SKM-1 treated with dmso at 0.1 percent for 144 hours (cell line): ENCODE measurements around the gene FSCN2.

Experiments used
- DNase-seq: peaks from one replicate; lab custom pipeline; 2025; ENCODE audit not compliant: unreplicated experiment; lab: John Stamatoyannopoulos, UW

Gene FSCN2

DNA sequence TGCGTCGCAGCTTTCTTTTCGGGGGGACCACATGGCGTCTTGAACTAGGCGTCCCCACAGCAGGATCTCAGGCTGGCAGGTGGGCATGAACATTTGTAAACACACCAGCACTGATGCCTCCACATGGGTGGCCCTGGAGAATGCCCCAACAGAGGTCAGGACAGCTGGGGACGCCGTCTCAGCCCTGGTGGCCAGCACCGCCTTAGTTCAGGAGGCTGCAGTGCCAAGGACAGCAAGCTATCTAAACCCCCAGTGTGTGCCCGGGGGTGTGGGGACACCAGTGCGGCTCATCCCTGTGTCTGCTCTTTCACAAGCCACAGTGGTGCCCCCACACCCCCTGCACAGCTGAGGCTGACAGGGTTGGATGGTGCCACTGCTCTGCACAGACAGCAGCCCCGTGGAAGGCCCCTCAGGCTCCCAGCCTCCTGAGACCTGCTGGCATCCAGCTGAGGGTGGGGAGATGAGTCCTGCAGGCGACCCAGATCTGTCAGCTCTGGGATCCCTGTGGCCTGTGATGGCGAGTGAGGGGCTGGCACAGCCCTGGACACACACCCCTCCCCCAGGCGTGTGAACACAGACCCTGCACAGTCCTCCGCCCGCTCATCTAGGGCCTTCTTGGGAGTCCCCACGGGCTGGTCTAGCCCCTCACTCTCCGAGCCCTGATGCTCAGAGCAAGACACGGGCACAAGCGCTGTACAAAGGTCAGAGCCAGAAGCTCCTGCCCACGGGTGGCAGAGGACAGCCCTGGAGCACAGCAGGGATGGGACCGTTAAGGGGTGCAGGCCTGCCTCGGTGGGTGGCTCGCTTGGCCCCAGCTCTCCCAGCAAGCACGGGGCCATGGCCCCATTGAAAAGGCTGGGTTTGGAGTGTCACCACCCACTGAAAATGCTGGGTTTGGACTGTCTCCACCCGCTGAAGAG, 10.7 kb downstream of the FSCN2 start:
- no peak for DNase-seq

DNA sequence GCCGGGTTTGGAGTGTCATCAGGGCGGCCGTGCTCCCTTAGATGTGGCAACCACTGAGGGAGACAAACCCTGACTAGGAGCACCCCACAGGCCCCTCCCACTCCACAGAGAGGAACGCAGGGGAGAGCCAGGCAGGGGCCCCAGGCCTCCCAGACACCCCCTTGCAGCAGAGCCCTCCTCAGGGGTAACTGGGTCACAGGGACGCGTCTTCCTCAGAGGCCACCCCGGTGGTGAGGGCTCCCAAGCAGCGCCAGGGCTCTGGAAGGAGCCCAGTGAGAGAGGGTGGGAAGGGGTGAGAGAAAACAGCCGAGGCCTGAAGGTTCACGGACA, 11.4 kb downstream of the FSCN2 start:
- no peak for DNase-seq

DNA sequence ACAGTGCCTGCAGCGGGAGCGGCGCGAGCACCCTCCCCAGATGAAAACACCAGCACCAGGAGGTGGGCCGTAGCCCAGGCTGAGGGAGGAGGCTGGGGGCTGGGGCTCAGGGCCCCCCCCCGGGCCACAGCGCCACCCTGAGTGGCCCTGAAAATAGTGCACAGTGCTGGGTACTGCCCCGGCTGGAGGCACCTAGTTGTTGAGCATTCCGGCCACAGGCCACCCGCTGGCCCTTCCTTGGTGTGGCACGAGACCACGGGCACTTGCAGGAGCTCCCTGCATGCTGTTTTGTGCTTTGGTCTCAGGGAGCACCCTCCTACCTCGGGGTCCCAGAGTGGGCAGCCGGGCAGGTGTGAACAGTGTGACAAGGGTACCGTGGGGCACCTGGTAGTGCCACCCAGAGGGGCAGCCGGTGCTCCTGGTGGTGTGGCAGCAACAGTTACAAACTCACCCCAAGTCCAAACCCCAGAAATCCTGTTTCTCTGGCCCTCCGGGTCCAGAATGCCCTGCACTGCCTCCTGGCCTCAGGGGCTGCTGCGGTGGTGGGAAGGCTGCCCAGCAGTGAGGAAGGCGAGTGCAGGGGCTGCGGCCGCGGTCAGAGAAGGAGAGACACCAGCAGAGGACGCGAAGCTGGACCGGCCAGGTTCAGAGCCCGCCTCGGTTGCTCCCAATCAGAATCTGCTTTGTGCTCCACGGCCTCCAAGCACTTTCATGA, 11.9 kb downstream of the FSCN2 start:
- DNase-seq: no peak

GRCh38 chr17:81540676-81541027, 12.5 kb downstream of the FSCN2 start:
- no peak for DNase-seq

GRCh38 chr17:81541123-81541522, 12.9 kb downstream of the FSCN2 start:
- DNase-seq: no peak

GRCh38 chr17:81542431-81543338, 14.5 kb downstream of the FSCN2 start:
- no peak for DNase-seq

DNA sequence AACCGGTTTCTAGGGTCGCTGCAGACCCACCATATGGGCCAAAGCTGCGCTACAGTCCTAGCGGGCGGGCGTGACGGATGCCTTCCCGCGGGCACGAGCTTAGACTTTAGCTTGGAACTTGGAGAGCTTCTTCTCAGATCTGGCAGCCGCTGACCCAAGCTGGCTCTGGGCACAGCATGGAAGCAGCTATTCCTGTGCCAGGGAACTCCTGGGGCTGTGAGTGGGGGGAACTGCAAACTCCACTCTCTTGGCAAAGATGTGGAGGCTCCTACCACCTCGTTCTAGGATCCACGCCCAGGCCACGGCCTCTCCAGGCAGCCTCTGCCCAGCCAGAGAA, 15.1 kb downstream of the FSCN2 start:
- DNase-seq: no peak

GRCh38 chr17:81543756-81544155, 15.6 kb downstream of the FSCN2 start:
- DNase-seq: no peak

GRCh38 chr17:81544281-81544974, 16.3 kb downstream of the FSCN2 start:
- no peak for DNase-seq

DNA sequence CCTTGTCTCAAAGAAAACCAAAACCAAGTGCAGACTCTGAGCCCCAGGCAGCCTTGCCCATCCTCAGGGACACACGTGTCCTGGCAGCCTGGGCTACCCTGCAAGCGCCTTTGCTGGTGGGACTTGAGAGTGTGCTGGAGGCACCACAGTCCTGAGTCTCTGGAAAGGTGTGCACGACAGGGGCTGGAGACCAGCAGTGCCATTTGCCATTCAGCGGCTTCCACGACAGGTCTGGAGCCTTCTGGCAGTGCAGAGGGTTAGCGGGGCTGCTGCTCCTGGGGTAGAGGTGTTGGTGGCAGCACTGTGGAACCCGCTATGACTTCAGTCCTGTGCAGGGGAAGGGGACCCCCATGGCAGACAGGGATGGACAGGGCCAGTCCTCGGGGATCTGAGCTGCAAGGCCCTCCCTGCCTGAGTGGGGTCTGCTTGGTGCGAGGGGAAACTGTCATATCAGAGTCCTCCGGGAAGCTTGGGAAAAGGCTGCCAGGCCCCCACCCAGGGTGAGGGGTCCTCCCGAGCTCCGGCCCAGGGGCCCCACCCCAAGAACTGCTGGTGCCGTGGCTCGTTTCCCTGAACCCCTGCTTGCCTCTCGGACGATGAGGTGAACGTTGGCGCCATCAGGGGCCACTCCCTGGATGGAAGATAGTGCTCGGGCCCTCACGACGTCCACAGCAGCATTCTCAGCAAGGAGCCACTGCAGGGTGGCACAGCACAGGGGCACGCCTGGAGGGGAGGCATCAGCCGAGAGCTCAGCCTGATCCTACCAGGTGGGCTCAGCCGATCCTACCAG, 17.2 kb downstream of the FSCN2 start:
- no peak for DNase-seq

DNA sequence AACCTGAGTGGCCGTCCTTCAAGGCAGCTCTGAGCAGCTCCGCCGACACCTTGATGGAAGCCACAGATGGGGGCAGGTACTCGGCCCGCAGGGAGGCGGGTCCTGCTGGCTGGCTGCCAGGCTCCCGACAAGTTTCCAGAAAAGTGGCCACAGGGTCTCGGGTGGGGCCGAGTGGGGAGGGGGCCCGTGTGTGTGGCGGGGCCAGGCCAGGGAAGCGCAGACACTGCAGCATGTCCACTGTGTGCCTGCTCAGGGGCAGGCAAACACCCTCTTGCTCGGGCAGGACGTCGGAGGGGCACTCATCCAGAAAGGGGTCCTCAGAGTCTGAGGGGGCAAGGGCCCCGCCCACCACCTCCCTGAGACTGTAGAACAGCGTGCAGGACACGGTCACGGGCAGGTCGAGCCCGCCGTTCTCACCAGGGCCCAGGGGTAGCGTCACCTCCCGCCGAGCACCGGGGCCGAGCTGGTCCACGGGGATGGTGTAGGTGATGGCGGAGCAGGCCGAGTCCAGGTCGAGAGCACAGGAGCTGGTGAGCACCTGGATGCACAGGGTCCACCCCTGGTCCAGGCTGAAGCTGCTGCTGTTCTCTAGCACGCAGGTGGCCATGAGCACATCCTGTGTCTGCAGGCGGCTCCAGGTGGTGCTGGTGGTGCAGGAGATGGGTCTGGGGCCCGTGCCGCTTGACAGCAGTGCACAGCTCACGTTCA, 18.9 kb downstream of the FSCN2 start:
- DNase-seq: no peak

- no peak for DNase-seq
These were observed 19.4 kb downstream of the FSCN2 start for GRCh38 chr17:81547614-81547982.

DNA sequence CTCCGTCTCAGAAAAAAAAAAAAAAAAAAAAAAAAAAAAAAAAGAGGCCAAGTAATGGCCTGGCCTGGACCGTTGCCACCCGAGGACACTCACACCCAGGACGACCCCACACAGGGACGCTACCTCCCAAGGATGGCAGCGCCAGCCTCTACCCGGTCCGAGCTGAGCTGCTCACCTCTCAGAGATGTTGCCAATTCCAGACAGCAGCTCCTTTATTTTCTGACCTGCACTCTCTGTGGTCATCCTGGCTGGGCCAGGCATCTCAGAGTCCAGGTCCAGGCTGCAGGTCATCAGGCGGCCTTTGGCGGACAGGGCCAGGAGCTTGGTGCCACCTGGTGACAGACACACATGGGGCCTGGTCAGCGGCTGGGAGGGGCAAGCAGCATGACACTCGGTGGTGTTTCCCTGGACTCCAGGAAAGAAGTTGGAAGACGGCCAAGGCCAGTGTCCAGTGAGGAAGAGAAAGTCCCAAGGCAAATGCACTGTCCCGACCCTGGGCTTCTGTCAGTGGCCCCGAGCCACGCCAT, 20.9 kb downstream of the FSCN2 start:
- DNase-seq: no peak

DNA sequence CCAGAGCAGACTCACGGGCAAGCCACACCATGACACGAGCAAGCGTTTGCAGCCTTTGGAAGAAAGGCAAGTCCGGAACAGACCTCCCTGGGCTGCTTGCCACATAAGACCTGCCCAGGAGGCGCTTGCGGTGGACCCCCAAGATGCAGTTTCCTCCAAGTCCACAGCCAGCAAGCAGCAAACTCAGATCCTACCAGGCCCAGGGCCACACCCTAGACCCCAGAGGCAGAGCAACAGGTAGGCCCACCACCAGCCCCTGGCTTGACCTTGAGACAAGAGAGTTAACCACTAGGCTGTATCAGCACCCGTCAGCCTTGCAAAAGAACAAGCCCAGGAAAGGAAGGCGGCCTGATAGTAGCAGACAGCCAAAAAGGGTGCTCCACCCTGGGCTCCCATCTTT, 21.6 kb downstream of the FSCN2 start:
- DNase-seq: no peak

DNA sequence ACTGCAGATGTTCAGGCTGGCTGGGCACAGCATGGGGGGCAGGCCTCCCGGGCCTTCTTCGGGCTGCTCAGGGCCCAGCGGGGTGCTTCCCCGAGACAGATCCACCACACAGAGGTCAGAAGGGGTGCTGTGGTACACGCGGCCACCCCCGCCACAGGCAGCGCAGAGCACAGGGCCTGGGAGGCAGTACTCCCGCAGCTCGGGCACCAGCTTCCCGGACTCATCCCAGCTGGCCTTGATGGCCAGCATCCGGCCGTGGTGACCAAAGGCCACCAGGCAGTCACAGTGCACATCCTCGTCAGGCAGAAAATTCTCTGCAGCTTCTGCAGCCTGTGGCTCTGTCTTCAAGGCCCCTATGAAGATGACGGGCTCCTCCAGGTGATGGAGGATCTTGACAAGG, 22.1 kb downstream of the FSCN2 start:
- no peak for DNase-seq

DNA sequence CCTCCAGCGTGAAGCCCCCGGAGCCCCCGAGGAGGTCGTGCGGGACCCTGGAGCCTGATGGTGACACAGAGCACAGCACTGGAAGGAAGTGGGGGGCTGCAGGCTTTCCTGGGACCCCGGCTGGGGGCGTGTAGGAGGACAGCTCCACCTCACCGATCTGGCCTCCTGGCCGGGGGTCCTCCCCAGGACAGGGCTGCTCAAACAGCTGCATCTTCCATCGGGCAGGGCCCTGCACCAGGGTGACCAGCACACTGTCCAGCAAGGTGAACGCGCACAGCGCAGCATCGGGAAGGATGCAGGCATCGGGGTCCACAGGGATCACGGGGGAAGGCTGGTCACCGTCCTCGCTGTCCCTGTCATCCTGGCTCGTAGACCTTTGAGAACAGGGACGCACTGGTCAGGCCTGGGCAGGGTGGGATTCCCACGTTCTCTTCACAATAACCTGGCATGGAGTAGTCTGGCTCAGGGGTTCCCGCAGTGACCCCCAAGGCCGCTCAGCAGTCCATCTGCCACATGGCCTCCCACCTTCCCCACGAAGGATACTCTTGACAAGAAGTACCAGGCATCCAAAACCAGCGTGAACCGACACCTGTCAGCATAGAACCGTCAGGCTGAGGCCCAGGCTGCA, 22.8 kb downstream of the FSCN2 start:
- no peak for DNase-seq

- DNase-seq: no peak
These were observed 23.5 kb downstream of the FSCN2 start for GRCh38 chr17:81551458-81552243.
